ENCODE data around the gene MAGEA2B. TPM values are rescaled to one million over a fixed set of nuclear protein-coding genes. Genes with fewer than 3 reads are reported as not detected.
"Not testable (repeated sequence)": the region's sequence is repeated elsewhere in the genome, so short reads cannot be mapped to it uniquely, and the experiment has no call there.

Gene MAGEA2B
- total and polyA plus RNA-seq, 5 donors from 2014 or later = not detected

DNA sequence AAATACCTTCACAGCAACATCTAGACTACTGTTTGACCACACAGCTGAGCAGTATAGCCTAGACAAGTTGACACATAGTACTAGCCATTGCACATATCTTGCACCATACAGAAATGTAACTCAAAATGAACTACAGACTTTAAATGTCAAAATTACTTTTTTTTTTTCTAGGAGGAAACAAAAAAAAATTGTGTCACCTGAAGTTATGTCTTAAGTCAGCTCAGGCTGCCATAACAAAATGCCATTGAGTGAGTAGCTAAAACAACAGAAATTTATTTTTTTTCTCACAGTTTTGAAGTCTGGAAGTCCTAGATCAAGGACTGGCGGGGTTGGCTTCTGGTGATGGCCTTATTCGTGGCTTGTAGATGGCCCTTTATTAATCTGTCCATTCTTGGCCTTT is 5.3 kb upstream of the MAGEA2B start, which contains the start of gene CSAG2:
Gene CSAG2 (minus strand): TSS at position 101 of the 400 bp plus-strand sequence. CDS start 161 bp downstream, outside the sequence.
- H3K9me3 Mint-ChIP-seq; H3K4me1 ChIP-seq (ENCODE audit: control insufficient read depth, insufficient read depth, low read length, poor library complexity, severe bottlenecking); H3K27ac Mint-ChIP-seq; H3K4me3 Mint-ChIP-seq; H3K27me3 Mint-ChIP-seq; H3K36me3 Mint-ChIP-seq; H3K9me3 ChIP-seq (ENCODE audit: control insufficient read depth in 2 of 2, low read length in 2 of 2); DNase-seq; H3K4me3 ChIP-seq (ENCODE audit: low read depth, low read length); H3K27me3 ChIP-seq (ENCODE audit: control insufficient read depth, insufficient read depth, low read length); ATAC-seq (ENCODE audit: low read depth in 2 of 2); H3K4me1 Mint-ChIP-seq; H3K36me3 ChIP-seq (ENCODE audit: control insufficient read depth, insufficient read depth, low read length); H3K27ac ChIP-seq (ENCODE audit: insufficient read depth, low read length, poor library complexity, severe bottlenecking): not testable (repeated sequence)

DNA sequence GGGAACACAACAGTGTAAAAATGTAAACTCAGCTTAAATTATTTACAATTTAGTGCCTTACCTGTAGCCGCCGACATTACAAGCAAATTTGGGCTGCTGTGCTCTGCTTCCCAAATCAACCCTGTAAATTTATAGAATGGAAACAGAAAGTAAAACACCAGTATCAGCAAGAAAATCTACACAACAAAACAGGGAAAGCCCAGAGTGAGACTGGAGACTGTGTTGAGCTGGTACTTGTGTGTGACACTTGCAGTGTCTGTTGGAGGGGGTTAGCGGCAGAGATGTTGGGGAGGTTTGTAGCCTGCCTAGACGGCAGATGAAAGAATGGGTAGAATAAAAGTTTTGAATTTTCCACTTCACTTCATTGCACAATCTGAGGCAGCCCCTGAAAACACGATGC is 1.2 kb upstream of the MAGEA2B start:
- H3K27ac Mint-ChIP-seq, H3K9me3 Mint-ChIP-seq, H3K27me3 Mint-ChIP-seq: not testable (repeated sequence)

DNA sequence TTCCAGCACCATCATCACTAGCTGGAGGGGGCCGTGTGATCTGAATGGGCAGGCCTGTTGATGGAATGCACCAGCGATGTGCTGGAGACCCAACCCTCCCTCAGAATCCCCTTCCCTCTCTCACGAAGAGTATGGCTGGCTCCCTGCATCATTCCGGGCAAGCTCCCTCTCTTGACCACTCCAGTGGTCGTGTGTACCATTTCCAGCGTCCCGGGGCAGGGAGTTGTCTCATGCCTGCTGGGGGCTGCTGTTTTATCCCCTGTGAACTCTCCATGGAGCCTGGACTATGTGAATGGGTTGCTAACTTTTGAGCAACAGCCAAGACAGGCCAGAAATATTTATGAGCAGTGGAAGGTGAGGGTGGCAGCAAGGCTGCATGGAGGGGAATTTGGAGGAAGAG is 11.0 kb downstream of the MAGEA2B start:
- Mint-ChIP-seq H3K9me3 (no peaks in the 10 kb centered on the region), H3K27me3 (peaks cover 10% of the 10 kb centered on the region), H3K4me1 (no peaks in the 10 kb centered on the region), H3K27ac (no peak overlapping the region), H3K4me3 (no peak overlapping the region), H3K36me3 (no peaks in the 10 kb centered on the region)
- no peaks in the 10 kb centered on the region for H3K27me3 ChIP-seq (ENCODE audit: control insufficient read depth, insufficient read depth, low read length)
- no peaks in the 10 kb centered on the region for H3K36me3 ChIP-seq (ENCODE audit: control insufficient read depth, insufficient read depth, low read length)
- no peaks in the 10 kb centered on the region for H3K4me1 ChIP-seq (ENCODE audit: control insufficient read depth, insufficient read depth, low read length, poor library complexity, severe bottlenecking)
- no peak overlapping the region for H3K27ac ChIP-seq (ENCODE audit: insufficient read depth, low read length, poor library complexity, severe bottlenecking)
- H3K9me3 ChIP-seq (ENCODE audit: control insufficient read depth in 2 of 2, low read length in 2 of 2) = no peaks in the 10 kb centered on the region
- no peak overlapping the region for H3K4me3 ChIP-seq (ENCODE audit: low read depth, low read length)
- no peak for ATAC-seq (ENCODE audit: low read depth in 2 of 2)
- no peak for DNase-seq

More for the DNA sequence above, 1.2 kb upstream of the MAGEA2B start:
- not testable (repeated sequence) for ATAC-seq (ENCODE audit: low read depth in 2 of 2); H3K4me1 ChIP-seq (ENCODE audit: control insufficient read depth, insufficient read depth, low read length, poor library complexity, severe bottlenecking); H3K27ac ChIP-seq (ENCODE audit: insufficient read depth, low read length, poor library complexity, severe bottlenecking); H3K4me3 ChIP-seq (ENCODE audit: low read depth, low read length); H3K9me3 ChIP-seq (ENCODE audit: control insufficient read depth in 2 of 2, low read length in 2 of 2); H3K4me1 Mint-ChIP-seq; H3K36me3 Mint-ChIP-seq; H3K4me3 Mint-ChIP-seq; DNase-seq; H3K27me3 ChIP-seq (ENCODE audit: control insufficient read depth, insufficient read depth, low read length); H3K36me3 ChIP-seq (ENCODE audit: control insufficient read depth, insufficient read depth, low read length)

DNA sequence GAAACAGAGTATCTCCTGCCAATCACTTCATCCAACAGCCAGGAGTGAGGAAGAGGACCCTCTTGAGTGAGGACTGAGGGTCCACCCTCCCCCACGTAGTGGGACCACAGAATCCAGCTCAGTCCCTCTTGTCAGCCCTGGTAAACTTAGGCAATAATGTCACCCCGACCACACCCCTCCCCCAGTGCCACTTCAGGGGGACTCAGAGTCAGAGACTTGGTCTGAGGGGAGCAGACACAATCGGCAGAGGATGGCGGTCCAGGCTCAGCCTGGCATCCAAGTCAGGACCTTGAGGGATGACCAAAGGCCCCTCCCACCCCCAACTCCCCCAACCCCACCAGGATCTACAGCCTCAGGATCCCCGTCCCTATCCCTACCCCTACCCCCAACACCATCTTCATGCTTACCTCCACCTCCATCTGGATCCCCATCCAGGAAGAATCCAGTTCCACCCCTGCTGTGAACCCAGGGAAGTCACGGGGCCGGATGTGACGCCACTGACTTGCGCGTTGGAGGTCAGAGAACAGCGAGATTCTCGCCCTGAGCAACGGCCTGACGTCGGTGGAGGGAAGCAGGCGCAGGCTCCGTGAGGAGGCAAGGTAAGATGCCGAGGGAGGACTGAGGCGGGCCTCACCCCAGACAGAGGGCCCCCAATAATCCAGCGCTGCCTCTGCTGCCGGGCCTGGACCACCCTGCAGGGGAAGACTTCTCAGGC is 19.0 kb downstream of the MAGEA2B start, which contains the start of the genes CSAG1 and MAGEA12:
Gene CSAG1 (minus strand): TSS at position 461 of the 715 bp plus-strand sequence. CDS start 1,261 bp downstream, outside the sequence.
Gene MAGEA12 (plus strand): TSS at position 497 of the 715 bp plus-strand sequence. CDS start 2,405 bp downstream, outside the sequence.
- Histone ChIP-seq H3K4me3 (ENCODE audit: low read depth, low read length) (no peak within 1 kb of the TSS), H3K36me3 (ENCODE audit: control insufficient read depth, insufficient read depth, low read length) (no peaks in the 10 kb centered on the region), H3K9me3 (ENCODE audit: control insufficient read depth in 2 of 2, low read length in 2 of 2) (no peaks in the 10 kb centered on the region), H3K27ac (ENCODE audit: insufficient read depth, low read length, poor library complexity, severe bottlenecking) (no peak within 1 kb of the TSS), H3K27me3 (ENCODE audit: control insufficient read depth, insufficient read depth, low read length) (no peaks in the 10 kb centered on the region), H3K4me1 (ENCODE audit: control insufficient read depth, insufficient read depth, low read length, poor library complexity, severe bottlenecking) (no peaks in the 10 kb centered on the region)
- Mint-ChIP-seq H3K36me3 (no peaks in the 10 kb centered on the region), H3K27ac (no peak within 1 kb of the TSS), H3K4me1 (no peaks in the 10 kb centered on the region), H3K4me3 (no peak within 1 kb of the TSS), H3K9me3 (no peaks in the 10 kb centered on the region), H3K27me3 (peaks cover 10% of the 10 kb centered on the region)
- ATAC-seq (ENCODE audit: low read depth in 2 of 2) (no peak), DNase-seq (no peak)

DNA sequence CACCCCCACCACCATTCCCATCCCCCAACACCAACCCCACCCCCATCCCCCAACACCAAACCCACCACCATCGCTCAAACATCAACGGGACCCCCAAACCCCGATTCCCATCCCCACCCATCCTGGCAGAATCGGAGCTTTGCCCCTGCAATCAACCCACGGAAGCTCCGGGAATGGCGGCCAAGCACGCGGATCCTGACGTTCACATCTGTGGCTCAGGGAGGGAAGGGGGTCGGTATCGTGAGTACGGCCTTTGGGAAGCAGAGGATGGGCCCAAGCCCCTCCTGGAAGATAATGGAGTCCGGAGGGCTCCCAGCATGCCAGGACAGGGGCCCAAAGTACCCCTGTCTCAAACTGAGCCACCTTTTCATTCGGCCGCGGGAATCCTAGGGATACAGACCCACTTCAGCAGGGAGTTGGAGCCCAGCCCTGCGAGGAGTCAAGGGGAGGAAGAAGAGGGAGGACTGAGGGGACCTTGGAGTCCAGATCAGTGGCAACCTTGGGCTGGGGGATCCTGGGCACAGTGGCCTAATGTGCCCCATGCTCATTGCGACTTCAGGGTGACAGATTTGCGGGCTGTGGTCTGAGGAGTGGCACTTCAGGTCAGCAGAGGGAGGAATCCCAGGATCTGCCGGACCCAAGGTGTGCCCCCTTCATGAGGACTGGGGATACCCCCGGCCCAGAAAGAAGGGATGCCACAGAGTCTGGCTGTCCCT is 19.9 kb downstream of the MAGEA2B start:
- not testable (repeated sequence) for H3K27ac Mint-ChIP-seq, H3K36me3 Mint-ChIP-seq, H3K27me3 Mint-ChIP-seq

DNA sequence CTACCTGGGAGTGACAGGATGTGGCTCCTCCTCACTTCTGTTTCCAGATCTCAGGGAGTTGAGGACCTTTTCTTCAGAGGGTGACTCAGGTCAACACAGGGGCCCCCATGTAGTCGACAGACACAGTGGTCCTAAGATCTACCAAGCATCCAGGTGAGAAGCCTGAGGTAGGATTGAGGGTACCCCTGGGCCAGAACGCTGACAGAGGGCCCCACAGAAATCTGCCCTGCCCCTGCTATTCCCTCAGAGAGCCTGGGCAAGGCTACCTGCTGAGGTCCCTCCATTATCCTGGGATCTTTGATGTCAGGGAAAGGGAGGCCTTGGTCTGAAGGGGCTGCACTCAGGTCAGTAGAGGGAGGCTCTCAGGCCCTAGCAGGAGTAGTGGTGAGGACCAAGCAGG is 20.7 kb downstream of the MAGEA2B start:
- H3K36me3 Mint-ChIP-seq = no peaks in the 10 kb centered on the region

More for the DNA sequence above, 19.9 kb downstream of the MAGEA2B start:
- not testable (repeated sequence) for DNase-seq; H3K4me1 ChIP-seq (ENCODE audit: control insufficient read depth, insufficient read depth, low read length, poor library complexity, severe bottlenecking); H3K9me3 ChIP-seq (ENCODE audit: control insufficient read depth in 2 of 2, low read length in 2 of 2); H3K27me3 ChIP-seq (ENCODE audit: control insufficient read depth, insufficient read depth, low read length); ATAC-seq (ENCODE audit: low read depth in 2 of 2); H3K9me3 Mint-ChIP-seq; H3K4me1 Mint-ChIP-seq; H3K4me3 Mint-ChIP-seq; H3K36me3 ChIP-seq (ENCODE audit: control insufficient read depth, insufficient read depth, low read length); H3K27ac ChIP-seq (ENCODE audit: insufficient read depth, low read length, poor library complexity, severe bottlenecking); H3K4me3 ChIP-seq (ENCODE audit: low read depth, low read length)

DNA sequence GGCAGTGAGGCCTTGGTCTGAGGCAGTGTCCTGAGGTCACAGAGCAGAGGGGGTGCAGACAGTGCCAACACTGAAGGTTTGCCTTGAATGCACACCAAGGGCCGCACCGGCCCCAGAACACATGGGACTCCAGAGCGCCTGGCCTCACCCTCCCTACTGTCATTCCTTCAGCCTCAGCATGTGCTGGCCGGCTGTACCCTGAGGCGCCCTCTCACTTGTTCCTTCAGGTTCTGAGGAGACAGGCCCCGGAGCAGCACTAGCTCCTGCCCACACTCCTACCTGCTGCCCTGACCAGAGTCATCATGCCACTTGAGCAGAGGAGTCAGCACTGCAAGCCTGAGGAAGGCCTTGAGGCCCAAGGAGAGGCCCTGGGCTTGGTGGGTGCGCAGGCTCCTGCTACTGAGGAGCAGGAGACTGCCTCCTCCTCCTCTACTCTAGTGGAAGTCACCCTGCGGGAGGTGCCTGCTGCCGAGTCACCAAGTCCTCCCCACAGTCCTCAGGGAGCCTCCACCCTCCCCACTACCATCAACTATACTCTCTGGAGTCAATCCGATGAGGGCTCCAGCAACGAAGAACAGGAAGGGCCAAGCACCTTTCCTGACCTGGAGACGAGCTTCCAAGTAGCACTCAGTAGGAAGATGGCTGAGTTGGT is 21.6 kb downstream of the MAGEA2B start:
- Mint-ChIP-seq H3K4me1 (no peaks in the 10 kb centered on the region), H3K4me3 (no peak overlapping the region), H3K27me3 (no peaks in the 10 kb centered on the region)

More for the DNA sequence above, 20.7 kb downstream of the MAGEA2B start:
- no peaks in the 10 kb centered on the region for H3K9me3 ChIP-seq (ENCODE audit: control insufficient read depth in 2 of 2, low read length in 2 of 2)
- no peak overlapping the region for H3K4me3 ChIP-seq (ENCODE audit: low read depth, low read length)
- H3K9me3 Mint-ChIP-seq = no peaks in the 10 kb centered on the region
- H3K4me1 ChIP-seq (ENCODE audit: control insufficient read depth, insufficient read depth, low read length, poor library complexity, severe bottlenecking) = no peaks in the 10 kb centered on the region
- no peak for DNase-seq
- no peak overlapping the region for H3K27ac Mint-ChIP-seq
- no peaks in the 10 kb centered on the region for H3K36me3 ChIP-seq (ENCODE audit: control insufficient read depth, insufficient read depth, low read length)
- no peak overlapping the region for H3K27ac ChIP-seq (ENCODE audit: insufficient read depth, low read length, poor library complexity, severe bottlenecking)
- H3K4me3 Mint-ChIP-seq = no peak overlapping the region
- peaks cover 3% of the 10 kb centered on the region for H3K27me3 Mint-ChIP-seq
- no peak for ATAC-seq (ENCODE audit: low read depth in 2 of 2)
- no peaks in the 10 kb centered on the region for H3K27me3 ChIP-seq (ENCODE audit: control insufficient read depth, insufficient read depth, low read length)
- H3K4me1 Mint-ChIP-seq = no peaks in the 10 kb centered on the region

More for the DNA sequence above, 21.6 kb downstream of the MAGEA2B start:
- Mint-ChIP-seq H3K36me3 (no peaks in the 10 kb centered on the region), H3K9me3 (no peaks in the 10 kb centered on the region), H3K27ac (no peak overlapping the region)
- DNase-seq = no peak
- H3K27ac ChIP-seq (ENCODE audit: insufficient read depth, low read length, poor library complexity, severe bottlenecking) = no peak overlapping the region
- no peaks in the 10 kb centered on the region for H3K4me1 ChIP-seq (ENCODE audit: control insufficient read depth, insufficient read depth, low read length, poor library complexity, severe bottlenecking)
- no peak for ATAC-seq (ENCODE audit: low read depth in 2 of 2)
- H3K27me3 ChIP-seq (ENCODE audit: control insufficient read depth, insufficient read depth, low read length) = no peaks in the 10 kb centered on the region
- H3K36me3 ChIP-seq (ENCODE audit: control insufficient read depth, insufficient read depth, low read length) = no peaks in the 10 kb centered on the region
- no peak overlapping the region for H3K4me3 ChIP-seq (ENCODE audit: low read depth, low read length)
- no peaks in the 10 kb centered on the region for H3K9me3 ChIP-seq (ENCODE audit: control insufficient read depth in 2 of 2, low read length in 2 of 2)

All from CD4-positive, CD25-positive, alpha-beta regulatory T cell (primary cell).